Tongue (tissue), 2 donors: Measurements from ENCODE around the gene ARHGEF11. TPM values are rescaled to one million over a fixed set of nuclear protein-coding genes. Genes with fewer than 3 reads are reported as not detected.

Experiments used
- DNase-seq: peaks from one replicate; pipeline ENCODE4 v3.0.0-alpha.2; 2015
- total RNA-seq: library from RNA; depleted of rRNA; stranded (reverse); fragments of >200 nt; gene quantifications from one replicate; pipeline ENCODE4 v1.2.3, GENCODE V29; 2014

ARHGEF11 gene
- total RNA-seq, 1 donor from 2014 or later = 27.7 TPM

DNA sequence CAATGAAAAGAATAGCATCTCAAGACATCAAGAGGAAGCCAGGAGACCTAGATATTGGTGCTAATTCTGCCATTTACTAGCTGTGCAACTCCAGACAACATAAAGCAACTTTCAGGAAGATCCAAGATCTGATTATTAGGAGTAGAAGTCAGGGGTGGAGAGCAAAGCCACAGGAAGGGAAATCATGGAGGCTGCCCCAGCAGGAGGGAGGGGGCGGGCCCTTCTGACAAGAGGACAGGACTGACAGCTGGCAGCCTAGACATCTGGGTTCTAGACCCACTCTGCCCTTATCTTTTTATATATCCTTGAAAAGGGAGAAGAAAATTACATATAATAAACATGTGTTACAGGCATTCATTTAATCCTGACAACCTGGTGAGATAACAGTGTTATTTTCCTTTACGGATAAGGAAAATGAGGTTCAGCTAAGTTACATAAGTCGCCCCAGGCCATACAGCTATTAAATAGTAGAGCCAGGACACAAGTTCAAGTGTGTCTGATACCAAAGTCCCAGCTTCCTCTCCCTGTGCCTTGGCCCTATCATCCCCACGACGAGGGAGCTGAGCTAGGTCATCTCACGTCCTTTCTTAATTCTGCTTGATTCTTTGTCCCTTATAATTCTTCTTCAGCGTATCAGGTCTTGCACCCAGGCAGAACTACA is 46.6 kb downstream of the ARHGEF11 start:
- no peak for DNase-seq

DNA sequence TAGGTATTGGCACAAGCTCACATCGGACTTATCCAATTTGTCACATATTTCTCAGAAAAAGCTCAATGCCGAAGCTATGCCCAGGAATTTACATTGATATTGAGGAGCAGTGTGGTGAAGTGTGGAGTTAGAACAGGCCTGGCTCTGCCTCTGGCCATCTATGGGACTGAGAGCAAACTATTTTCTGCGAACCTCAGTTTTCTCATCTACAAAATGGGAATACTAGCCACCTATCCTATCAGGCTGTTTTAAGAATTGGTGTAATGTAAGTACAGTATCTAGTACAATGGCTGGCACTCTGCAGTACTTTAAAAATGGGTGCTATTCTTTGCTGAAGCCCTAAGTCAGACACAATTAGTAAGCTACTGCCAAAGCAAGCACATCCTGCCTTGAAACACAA is 47.2 kb downstream of the ARHGEF11 start:
- DNase-seq = no peak

DNA sequence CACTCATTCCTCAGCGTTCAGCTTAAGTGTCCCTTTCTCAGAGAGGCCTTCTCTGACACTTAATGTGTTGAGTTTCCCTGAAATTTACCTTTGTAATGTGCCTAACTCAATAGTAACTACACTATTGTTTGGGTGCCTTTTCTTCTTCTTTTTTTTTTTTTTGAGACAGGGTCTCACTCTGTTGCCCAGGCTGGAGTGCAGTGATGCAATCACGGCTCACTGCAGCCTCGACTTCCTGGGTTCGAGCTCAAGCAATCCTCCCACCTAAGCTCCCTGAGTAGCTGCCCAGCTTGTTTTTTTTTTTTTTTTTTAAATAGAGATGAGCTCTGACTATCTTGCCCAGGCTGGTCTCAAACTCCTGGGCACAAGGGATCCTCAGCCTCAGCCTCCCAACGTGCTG is 50.1 kb downstream of the ARHGEF11 start:
- DNase-seq = no peak

DNA sequence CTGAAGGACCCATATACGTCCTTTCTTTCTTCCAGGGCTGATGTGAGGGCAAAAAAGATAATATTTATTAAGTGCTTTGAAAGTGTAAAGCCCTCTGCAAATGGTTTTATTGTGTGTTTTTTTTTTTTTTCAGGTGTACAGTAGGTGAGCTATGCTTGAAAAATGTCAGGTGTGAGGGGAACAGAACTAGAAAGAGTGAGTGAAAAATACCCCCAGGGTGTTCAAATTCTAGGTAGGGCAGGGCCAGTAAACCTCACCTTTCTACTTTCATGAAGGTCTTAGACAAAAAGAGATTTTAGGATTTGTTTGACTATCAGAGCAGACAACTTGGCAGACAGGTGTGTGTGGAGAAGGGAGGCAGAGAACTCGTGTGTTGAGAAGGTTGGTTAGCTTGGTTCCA is 51.3 kb downstream of the ARHGEF11 start:
- no peak for DNase-seq

DNA sequence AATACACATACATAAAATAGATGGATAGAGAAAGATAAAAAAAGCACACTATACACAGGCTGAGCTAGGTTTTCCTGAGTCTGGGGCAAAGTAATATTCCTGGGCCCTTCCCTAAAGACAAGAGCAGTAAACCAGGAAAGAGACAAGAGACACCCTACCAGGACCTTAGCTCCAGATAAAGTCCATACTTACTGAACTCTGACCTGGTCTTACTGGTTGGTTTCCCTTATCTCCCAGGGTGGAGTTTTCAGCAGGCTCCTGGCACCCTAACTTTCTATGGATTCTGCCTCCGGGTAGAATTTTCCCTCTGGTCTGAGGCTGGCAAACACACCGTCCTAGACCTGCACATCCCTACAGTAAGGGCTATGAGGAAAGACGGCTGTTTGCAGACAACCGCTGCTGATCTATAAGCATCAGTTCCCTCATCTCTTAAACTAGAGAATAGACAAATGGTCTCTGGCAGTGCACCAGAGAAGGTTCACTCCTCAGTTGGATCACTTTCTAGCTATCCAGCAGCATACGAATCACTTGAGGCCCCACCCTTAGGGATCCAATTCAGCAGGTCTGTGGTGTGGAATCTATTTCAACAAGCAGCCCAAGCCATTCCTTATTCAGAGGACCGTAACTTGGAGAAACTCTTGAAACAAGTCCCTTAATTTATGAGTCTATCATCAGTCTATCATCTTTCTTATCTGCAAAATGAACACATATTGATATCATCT is 52.0 kb downstream of the ARHGEF11 start:
- no peak for DNase-seq

DNA sequence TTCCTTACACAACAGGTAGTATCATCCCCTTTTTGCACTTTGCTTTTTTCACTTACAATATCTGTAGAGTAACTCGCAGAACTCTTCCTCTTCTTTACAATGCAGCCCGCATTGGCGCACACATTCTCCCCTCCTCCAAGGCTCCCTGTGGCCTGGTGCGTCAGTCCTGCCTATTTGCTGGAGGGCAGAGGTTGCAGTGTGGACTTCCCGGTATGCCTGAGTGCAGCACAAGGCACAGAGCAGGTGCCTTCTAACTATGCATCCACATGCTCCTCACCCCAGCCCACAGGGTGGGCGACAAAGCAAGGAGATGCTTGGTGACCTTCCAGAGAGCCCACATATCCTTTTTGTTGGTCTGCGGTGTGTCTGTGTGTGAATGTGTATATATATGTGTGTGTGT is 53.3 kb downstream of the ARHGEF11 start:
- DNase-seq = no peak

DNA sequence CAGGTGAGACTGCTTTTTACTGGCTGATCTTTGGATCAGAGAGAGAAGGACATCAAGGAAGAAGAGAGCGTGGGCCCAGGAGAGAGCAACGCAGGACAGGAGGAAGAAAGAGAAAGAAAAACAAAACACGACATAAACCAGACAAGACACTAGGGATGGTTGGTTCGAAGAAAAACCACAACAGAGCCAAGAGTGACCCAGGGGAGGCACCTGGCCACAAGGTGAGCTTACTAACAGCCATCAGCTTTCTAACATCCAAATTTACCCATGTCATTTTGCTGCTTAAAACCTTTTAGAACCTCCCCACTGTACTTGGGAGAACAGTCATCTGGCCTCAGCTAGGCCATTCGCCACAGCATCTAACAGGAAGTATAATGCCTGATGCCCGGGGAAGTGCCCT is 57.8 kb downstream of the ARHGEF11 start:
- no peak for DNase-seq

DNA sequence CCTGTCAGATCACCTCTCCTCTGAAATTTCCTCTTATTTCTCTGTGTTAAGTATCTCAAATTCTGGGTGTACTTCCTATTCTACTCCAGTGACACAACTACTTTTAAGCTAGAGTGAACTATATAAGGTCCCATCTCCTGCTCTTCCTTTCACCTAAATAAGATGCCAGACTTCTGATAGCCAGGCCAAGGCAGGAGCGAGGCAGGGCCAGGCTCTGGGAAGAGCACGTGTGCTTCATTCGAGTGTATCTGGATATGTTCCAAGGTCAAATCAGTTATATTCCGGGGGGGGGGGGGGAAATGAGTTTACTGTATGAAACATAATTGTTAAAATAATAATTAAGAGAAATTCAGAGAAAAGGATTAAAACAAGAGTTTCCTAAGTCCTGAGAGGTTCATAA is 65.0 kb downstream of the ARHGEF11 start:
- DNase-seq = no peak

DNA sequence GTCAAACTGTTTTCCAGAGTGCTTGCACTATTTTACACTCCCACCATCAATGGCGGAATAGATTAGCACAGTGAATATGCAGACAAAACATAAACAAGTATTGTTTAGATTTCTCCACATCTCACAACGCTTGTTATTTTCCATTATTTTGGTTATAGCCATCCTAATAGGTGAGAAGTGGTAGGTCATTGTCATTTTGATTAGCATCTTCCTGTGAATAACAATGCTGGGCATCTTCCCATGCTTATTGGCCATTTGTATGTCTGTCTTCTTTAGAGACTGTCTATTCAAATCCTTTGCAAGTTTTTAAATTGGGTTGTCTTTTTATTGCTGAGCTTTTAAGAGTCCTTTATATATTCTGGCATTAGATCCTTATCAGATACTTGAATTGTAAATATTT is 70.5 kb downstream of the ARHGEF11 start:
- DNase-seq = no peak

DNA sequence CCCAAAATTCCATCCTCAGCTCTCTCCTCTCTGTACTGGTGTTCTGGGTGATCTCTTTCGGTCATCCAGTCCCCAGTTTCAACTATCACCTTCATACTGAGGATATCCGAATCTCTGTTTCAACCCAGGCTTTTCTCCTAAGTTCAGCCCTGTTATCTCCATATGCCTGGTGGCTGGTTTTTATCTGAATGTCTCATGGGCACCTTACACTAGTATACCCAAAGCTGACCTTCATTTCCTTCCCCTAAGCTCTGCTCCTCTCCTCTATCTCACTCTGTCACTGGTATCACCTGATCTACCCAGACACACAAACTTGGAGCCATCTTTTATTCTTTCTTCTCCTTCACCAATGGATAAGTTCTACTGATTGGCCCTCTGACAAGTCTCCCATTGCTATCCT is 72.1 kb downstream of the ARHGEF11 start:
- no peak for DNase-seq

DNA sequence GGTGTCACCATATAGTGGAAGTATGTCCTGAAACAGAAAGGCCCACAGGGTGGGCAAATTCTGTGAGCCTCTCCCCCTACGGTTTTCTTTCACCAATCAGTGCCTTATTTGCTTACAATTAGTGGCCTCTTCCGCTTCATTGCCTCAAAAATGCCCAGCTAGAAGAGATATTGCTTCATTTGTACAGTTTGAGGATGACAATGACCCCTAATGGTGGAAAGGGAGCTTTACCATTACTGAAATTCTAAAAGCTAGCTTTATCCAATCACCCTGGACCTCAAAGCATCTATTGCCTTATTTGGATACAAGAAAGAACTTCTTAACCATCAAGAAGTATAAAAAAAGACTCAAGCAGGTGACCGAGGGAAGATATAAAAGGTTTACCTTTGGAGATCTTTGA is 75.5 kb downstream of the ARHGEF11 start:
- no peak for DNase-seq

DNA sequence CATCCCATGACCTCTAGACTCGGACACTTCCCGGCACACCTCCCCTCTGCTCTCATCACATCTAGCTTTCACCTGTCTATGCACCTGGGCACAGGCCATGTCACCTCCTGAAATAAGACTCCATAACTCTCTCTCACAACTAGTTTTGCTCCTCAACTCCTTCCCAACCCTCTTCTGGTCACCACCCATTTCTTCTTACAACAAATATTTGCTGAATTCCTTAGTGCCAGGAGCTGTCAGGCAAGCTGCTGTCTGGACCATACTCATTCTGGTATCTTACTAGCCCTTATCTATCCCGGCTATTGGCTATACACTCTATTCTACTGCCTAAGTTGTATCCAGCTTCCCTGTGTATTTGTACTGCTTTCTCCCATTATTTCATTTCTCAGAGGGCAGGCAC is 76.0 kb downstream of the ARHGEF11 start:
- no peak for DNase-seq

DNA sequence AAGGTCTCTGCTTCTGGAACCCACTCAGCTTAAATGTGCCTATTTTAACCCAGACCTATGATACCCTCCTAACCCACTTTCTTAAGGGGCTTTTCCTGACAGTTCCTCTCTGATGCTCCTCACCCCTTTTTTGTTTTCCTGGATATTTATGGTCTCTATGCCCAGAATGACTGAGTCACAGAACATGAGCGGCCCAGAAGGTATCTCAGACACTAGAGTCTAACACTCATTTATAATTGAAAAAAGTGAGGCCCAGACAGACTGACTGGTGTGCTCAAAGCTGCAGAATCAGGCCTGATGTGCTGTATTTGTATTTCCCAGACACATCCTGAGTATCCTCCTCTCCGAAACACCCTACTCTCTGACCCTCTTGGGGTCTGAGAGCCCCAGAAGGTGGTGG is 81.1 kb downstream of the ARHGEF11 start:
- DNase-seq = no peak

DNA sequence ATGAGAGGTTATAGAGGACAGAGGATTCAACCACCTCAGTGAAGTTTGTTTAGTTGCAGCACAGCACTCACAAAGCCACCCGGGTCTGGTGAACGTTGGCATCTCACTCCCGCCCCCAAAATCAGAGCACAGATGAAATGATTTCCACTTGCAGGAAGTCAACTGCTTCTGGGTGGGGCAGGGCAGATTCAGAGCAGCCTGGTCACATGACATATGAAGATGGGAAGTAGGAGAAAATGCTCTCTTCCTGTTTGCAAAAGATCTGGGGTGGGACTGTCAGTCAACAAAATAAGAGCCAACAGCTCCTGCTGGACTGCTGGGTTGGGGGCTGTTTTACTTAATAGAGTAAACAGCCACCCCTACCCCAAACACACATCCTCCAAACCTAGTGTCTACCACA is 81.9 kb downstream of the ARHGEF11 start:
- no peak for DNase-seq

DNA sequence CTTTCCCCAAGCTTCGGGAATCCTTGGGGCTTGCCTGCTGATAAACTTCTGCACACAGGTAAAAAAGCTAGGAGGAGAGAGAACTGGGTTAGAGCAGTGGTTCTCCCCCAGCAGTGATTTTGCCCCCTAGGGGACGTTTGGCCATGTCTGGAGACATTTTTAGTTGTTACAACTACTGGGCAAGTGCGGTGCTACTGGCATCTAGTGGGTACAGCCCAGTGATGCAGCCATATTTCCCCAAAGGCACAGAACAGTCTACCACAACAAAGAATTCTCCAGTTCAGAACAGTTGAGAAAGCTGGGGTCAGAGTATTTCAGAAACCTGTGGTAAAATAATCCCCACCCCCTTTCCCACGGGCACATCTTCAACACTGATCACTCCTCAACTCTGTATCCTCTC is 83.8 kb downstream of the ARHGEF11 start:
- DNase-seq = no peak

DNA sequence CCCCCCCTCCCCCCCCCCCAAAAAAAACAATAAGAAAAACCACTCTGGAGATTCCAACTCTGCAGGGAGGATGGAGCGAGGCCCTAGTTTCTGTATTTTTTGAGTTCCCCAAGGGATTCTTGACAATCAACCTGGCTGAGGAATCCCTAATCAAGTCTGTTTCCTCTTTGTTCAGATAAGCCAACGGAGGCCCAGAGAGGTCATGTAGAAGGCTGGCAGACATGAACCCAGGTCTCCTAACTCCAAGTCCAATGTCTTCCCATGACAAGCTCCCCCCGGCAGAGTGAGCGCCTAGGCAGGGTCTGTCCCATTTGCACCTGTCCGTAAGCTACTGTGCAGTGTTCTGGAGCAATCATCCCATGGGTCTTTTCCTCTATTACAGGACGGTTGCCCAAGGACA is 85.6 kb downstream of the ARHGEF11 start:
- DNase-seq = no peak

DNA sequence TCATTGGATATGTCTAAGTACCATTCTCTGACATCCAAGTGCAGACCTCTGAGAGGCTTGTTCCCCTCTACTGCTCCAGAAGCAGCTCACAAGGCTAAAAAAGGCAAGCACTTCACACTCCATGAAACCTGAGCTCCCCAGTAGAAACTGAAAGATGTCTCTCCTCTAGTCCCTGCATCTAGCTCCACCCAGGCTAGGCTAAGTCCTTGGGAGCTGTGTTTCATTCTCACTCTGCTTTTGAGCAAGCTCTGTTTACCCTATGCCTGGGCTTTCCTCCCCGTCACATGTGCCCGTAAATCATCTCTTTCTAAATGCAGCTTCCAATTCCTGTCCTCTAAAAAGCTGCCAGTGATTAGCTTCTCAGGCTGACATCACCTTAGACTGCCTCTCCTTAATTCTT is 86.1 kb downstream of the ARHGEF11 start:
- DNase-seq = peak; percentile 45

DNA sequence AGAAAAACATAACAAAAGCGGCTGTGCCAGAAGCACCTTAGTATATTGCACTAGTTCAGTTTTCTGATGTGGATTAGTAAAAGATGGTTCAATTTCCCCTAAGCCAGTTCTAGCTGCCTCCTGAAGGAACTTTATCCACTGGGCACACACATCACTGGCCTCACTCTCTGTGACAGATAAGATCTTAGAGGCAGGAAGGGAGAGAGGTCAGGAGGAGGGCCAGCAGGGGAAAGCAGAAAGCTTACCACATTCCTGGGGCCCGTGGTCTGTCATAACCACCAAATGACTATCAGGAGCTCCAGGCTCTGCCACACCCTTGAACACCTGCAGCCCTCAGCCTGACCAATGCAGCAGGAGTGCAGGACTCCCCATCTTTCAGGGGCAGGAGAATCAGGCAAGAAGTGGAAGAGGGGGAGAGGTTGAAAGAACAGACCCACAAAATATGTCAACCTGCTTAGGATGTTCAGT is 87.3 kb downstream of the ARHGEF11 start:
- no peak for DNase-seq

DNA sequence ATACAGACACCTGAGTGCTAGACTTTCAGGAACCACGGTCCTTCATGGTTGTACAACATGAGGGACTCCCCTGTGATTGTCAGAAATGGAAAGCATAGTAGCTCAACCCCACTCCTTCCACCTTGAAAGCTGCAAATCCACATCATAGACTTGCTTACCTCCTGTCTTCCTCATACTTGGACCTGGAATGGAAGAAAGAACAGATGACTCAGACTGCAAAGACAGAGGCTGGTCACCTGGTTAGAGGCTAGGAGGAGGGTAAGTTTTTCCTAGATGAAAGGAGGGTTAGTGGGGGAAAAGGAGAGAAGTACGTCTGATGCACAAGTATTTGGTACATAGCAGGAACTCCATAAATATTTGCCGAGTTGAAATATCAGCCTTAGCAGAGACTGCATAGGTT is 87.9 kb downstream of the ARHGEF11 start:
- DNase-seq = no peak

DNA sequence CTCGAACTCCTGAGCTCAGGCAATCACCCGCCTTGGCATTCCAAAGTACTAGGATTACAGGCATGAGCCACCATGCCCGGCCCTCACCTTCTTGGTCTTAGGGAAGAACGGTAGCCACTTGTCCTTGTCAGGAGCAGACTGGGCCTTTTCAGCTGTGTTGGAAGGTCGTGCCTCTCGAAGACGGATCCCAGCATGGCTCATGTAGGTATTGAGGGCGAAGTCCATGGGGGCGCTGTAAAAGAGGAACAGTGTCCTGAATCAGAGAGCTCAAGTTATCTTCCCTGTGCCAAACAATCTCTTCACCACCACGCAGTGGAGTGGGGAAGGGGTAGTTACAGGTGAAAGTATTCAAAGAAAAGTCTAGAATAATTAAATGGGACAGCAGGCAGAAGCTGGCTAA is 89.2 kb downstream of the ARHGEF11 start:
- DNase-seq = no peak

DNA sequence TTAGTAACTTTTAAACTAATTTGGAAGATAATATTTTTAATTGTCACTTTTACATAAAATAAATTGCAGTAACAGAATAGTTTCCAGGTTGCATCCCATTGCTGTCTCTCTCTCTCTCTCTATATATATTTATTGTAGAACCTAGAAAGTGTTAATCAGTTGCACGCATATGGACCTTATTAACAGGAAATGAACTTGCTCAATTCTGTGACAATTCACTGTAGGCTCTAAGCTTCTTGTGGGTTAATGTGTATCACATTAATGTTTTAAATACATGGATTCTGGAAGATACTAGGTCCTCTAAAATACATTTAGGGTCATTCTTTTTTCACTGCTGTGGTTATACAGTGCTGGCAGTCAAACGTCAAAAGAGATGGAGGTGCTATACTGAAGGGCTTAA is 92.0 kb downstream of the ARHGEF11 start:
- no peak for DNase-seq

DNA sequence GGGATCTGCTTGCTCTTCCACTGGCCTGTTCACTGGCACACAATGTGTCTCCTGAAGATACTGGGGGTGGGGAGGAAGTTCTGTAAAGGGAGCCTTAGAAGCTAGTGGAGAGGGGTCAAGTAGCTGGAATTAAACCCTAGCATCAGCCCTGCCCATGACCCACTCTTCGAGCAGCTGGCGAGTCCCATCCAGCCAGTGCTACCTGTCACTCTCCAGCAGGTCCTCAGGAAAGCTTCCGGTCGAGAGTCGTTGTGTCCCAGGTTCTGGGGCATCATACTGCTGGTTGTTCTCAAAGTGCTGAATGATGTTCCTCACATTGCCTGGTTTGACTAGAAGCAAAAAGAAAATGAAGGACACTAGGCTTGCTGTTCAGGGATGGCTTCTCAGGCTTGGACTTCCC is 94.2 kb downstream of the ARHGEF11 start:
- DNase-seq = no peak

DNA sequence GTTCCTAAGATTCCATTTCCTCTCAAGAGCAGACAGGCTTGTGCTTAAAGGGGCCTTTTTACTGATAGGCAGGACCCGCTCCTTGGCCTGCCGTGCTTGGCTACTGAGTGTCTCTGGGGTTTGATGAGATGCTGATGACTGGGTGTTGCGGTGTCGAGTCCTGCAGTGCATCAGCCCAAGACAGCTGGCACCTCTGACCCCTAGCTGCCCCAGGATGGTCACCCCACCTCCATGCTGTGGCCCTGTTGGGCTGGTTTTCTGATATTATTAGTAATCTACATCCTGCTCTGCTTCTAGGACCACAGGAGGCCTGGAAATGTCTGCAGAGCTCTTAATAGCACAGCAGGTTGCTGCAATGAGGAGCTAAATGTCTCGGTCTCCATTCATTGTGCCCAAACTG is 96.4 kb downstream of the ARHGEF11 start:
- no peak for DNase-seq

DNA sequence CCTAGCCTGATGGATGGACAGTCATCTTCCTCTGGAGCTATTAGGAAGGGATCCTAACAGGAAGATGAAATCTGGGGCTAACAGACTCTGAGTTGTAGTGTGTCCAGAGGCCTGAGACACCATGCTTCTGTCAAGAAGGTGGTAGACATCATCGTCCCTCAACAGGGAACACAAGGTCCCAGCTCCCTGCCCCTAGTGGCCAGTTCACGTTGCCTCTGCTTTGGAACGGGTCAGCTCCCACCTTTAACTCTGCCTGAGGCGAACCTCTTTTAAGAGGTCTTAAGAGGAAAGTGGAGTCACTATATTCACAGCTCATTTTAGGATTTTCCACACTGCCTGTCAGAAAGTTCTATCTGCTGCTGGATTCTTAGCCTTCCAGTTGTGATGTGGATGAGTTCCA is 96.8 kb downstream of the ARHGEF11 start:
- DNase-seq = no peak
